ENCODE results near the gene MYO1B.

The MYO1B gene

GRCh38 chr2:191299010-191299409 lies 53.8 kb downstream of the MYO1B start:
- Histone ChIP-seq H3K4me3 (ENCODE audit: low read depth, low read length, poor library complexity, severe bottlenecking) (no peak overlapping the region), H3K36me3 (ENCODE audit: insufficient read depth, low read length) (no peaks in the 10 kb centered on the region), H3K9me2 (ENCODE audit: low read depth, low read length) (no peaks in the 10 kb centered on the region), H3K27ac (ENCODE audit: low read depth, low read length, poor library complexity, severe bottlenecking) (no peak overlapping the region), H2AFZ (ENCODE audit: low read length) (no peak overlapping the region), H3K4me2 (ENCODE audit: low read length) (no peak overlapping the region), H3K79me2 (ENCODE audit: insufficient read depth, low read length) (no peaks in the 10 kb centered on the region), H3K9me3 (ENCODE audit: low read length) (no peaks in the 10 kb centered on the region), H3F3A (ENCODE audit: insufficient read depth, low read length) (no peaks in the 10 kb centered on the region), H3K4me1 (ENCODE audit: insufficient read depth, low read length, severe bottlenecking) (no peaks in the 10 kb centered on the region), H4K20me1 (ENCODE audit: insufficient read depth, low read length) (no peaks in the 10 kb centered on the region), H3K27me3 (ENCODE audit: insufficient read depth, low read length) (no peaks in the 10 kb centered on the region), H3K9ac (ENCODE audit: low read length) (no peak overlapping the region)
- TF ChIP-seq CTCF (IDR thresholded peaks at IDR 0.05; ENCODE audit: low read length) (no peak), EZH2 (IDR thresholded peaks at IDR 0.05; ENCODE audit: borderline replicate concordance, low read length) (no peak)

GRCh38 chr2:191299866-191300265 lies 54.7 kb downstream of the MYO1B start:
- Histone ChIP-seq H3K4me3 (ENCODE audit: low read depth, low read length, poor library complexity, severe bottlenecking) (no peak overlapping the region), H2AFZ (ENCODE audit: low read length) (no peak overlapping the region), H3K4me1 (ENCODE audit: insufficient read depth, low read length, severe bottlenecking) (no peaks in the 10 kb centered on the region), H3K27me3 (ENCODE audit: insufficient read depth, low read length) (no peaks in the 10 kb centered on the region), H3K36me3 (ENCODE audit: insufficient read depth, low read length) (no peaks in the 10 kb centered on the region), H3K79me2 (ENCODE audit: insufficient read depth, low read length) (no peaks in the 10 kb centered on the region), H3K9me2 (ENCODE audit: low read depth, low read length) (no peaks in the 10 kb centered on the region), H3K9ac (ENCODE audit: low read length) (no peak overlapping the region), H4K20me1 (ENCODE audit: insufficient read depth, low read length) (no peaks in the 10 kb centered on the region), H3K4me2 (ENCODE audit: low read length) (no peak overlapping the region), H3K27ac (ENCODE audit: low read depth, low read length, poor library complexity, severe bottlenecking) (no peak overlapping the region), H3K9me3 (ENCODE audit: low read length) (no peaks in the 10 kb centered on the region), H3F3A (ENCODE audit: insufficient read depth, low read length) (no peaks in the 10 kb centered on the region)
- TF ChIP-seq CTCF (IDR thresholded peaks at IDR 0.05; ENCODE audit: low read length) = no peak

- no peaks in the 10 kb centered on the region for H4K20me1 ChIP-seq (ENCODE audit: insufficient read depth, low read length)
- H3K4me1 ChIP-seq (ENCODE audit: insufficient read depth, low read length, severe bottlenecking) = no peaks in the 10 kb centered on the region
- H3K4me3 ChIP-seq (ENCODE audit: low read depth, low read length, poor library complexity, severe bottlenecking) = no peak overlapping the region
- H2AFZ ChIP-seq (ENCODE audit: low read length) = no peak overlapping the region
- no peaks in the 10 kb centered on the region for H3F3A ChIP-seq (ENCODE audit: insufficient read depth, low read length)
- H3K9me2 ChIP-seq (ENCODE audit: low read depth, low read length) = no peaks in the 10 kb centered on the region
- H3K36me3 ChIP-seq (ENCODE audit: insufficient read depth, low read length) = no peaks in the 10 kb centered on the region
- no peaks in the 10 kb centered on the region for H3K27me3 ChIP-seq (ENCODE audit: insufficient read depth, low read length)
- no peaks in the 10 kb centered on the region for H3K9me3 ChIP-seq (ENCODE audit: low read length)
- no peak overlapping the region for H3K9ac ChIP-seq (ENCODE audit: low read length)
- no peaks in the 10 kb centered on the region for H3K79me2 ChIP-seq (ENCODE audit: insufficient read depth, low read length)
- no peak overlapping the region for H3K4me2 ChIP-seq (ENCODE audit: low read length)
- TF ChIP-seq CTCF (IDR thresholded peaks at IDR 0.05; ENCODE audit: low read length) = no peak
- no peak for TF ChIP-seq EZH2 (IDR thresholded peaks at IDR 0.05; ENCODE audit: borderline replicate concordance, low read length)
- H3K27ac ChIP-seq (ENCODE audit: low read depth, low read length, poor library complexity, severe bottlenecking) = no peak overlapping the region
Measured at GRCh38 chr2:191301971-191302370, 56.8 kb downstream of the MYO1B start.
